NB4 (cell line): ENCODE results near the gene CAPN8.

Experiments used
- DNase-seq: peaks from one replicate; pipeline ENCODE4 v3.0.0; 2010; ENCODE audit warnings: low read depth
- H3K4me3 ChIP-seq: one replicate; pipeline ENCODE4 v1.5.1; 2011; ENCODE audit warnings: mild to moderate bottlenecking, low read depth, low read length, moderate library complexity
- CTCF ChIP-seq: IDR thresholded peaks from one replicate; pipeline ENCODE4 v1.5.1; 2012; ENCODE audit warnings: low read depth, low read length
- MAX ChIP-seq: IDR thresholded peaks from 2 replicates; pipeline ENCODE4 v1.6.1; 2011; ENCODE audit warnings: low read depth, low read length
- MYC ChIP-seq: IDR thresholded peaks from 2 replicates; pipeline ENCODE4 v1.6.1; 2011; ENCODE audit warnings: low read depth, low read length
- POLR2A ChIP-seq: IDR thresholded peaks from 2 replicates; pipeline ENCODE4 v1.6.1; 2011; ENCODE audit warnings: mild to moderate bottlenecking; ENCODE audit not compliant: insufficient read length; ENCODE audit errors: extremely low read depth

Gene CAPN8

GRCh38 chr1:223702735-223703667 lies 37.5 kb upstream of the CAPN8 start:
- no peak for TF ChIP-seq MYC
- TF ChIP-seq POLR2A: no peak
- no peak for TF ChIP-seq MAX
- TF ChIP-seq CTCF: no peak
- H3K4me3 ChIP-seq: no peak overlapping the region
- no peak for DNase-seq

- no peak for TF ChIP-seq CTCF
- no peak for TF ChIP-seq MYC
- no peak for TF ChIP-seq MAX
- no peak for TF ChIP-seq POLR2A
- no peak overlapping the region for H3K4me3 ChIP-seq
- DNase-seq: peak; percentile 72
Observed at GRCh38 chr1:223700942-223701637, 35.6 kb upstream of the CAPN8 start.

GRCh38 chr1:223700388-223700918 lies 35.0 kb upstream of the CAPN8 start:
- no peak for TF ChIP-seq MYC
- no peak for TF ChIP-seq POLR2A
- TF ChIP-seq MAX: no peak
- no peak for TF ChIP-seq CTCF
- no peak overlapping the region for H3K4me3 ChIP-seq
- no peak for DNase-seq

GRCh38 chr1:223695941-223696340 lies 30.4 kb upstream of the CAPN8 start:
- H3K4me3 ChIP-seq: no peak overlapping the region
- DNase-seq: no peak
- no peak for TF ChIP-seq MAX
- TF ChIP-seq CTCF: no peak

GRCh38 chr1:223695014-223695548 lies 29.6 kb upstream of the CAPN8 start:
- H3K4me3 ChIP-seq: no peak overlapping the region
- no peak for DNase-seq
- TF ChIP-seq MYC: no peak
- no peak for TF ChIP-seq CTCF
- TF ChIP-seq MAX: no peak
